Suprapubic skin (tissue), 4 donors: ENCODE measurements around the gene RASAL1. TPM values are rescaled to one million over a fixed set of nuclear protein-coding genes. Genes with fewer than 3 reads are reported as not detected.

ENCODE experiments used
- DNase-seq, 2 donors: peaks; one replicate each; pipeline ENCODE4 v3.0.0-alpha.2; 2019; ENCODE audit warnings: low spot score in 2 of 2
- H3K27ac ChIP-seq: fragments of 200-600 bp; sonication (generic); one replicate; pipeline ENCODE4 v1.5.1; 2019
- H3K27me3 ChIP-seq: fragments of 200-600 bp; sonication (generic); one replicate; pipeline ENCODE4 v1.5.1; 2019
- H3K36me3 ChIP-seq: fragments of 200-600 bp; sonication (generic); one replicate; pipeline ENCODE4 v1.5.1; 2019
- H3K4me1 ChIP-seq: fragments of 200-600 bp; sonication (generic); one replicate; pipeline ENCODE4 v1.5.1; 2019
- H3K4me3 ChIP-seq: fragments of 200-600 bp; sonication (generic); one replicate; pipeline ENCODE4 v1.5.1; 2019; ENCODE audit warnings: mild to moderate bottlenecking
- H3K9me3 ChIP-seq: fragments of 200-600 bp; sonication (generic); one replicate; pipeline ENCODE4 v1.5.1; 2019
- EP300 ChIP-seq: sonication (generic); formaldehyde crosslinking; IDR thresholded peaks from one replicate; pipeline ENCODE4 v1.6.1; 2017; ENCODE audit warnings: antibody characterized with exemption
- POLR2A ChIP-seq, 2 donors: fragments of 450-650 bp; IDR thresholded peaks; one replicate each; pipeline ENCODE4 v1.6.1; 2017; ENCODE audit warnings: antibody characterized with exemption in 2 of 2, mild to moderate bottlenecking in 2 of 2, moderate library complexity in 2 of 2
- POLR2AphosphoS5 ChIP-seq, 3 donors: sonication (generic); formaldehyde crosslinking; IDR thresholded peaks; one replicate each; pipeline ENCODE4 v1.6.1; 2017; ENCODE audit warnings: antibody characterized with exemption in 3 of 3
- WGBS: methylation state at CpG from one replicate; pipeline ENCODE4 v1.1.5; 2018; 5-methylcytosine and 5-hydroxymethylcytosine counted together
- total RNA-seq, 4 donors: library from RNA; depleted of rRNA; stranded (reverse); fragments of >200 nt; gene quantifications; one replicate each; pipeline ENCODE4 v1.1.0, GENCODE V29; 2016
- TF ChIP-seq, protein P1 (sequence below), 2 donors: fragments of 200-600 bp in 1 of 2; fragments of 450-650 bp in 1 of 2; sonication (generic) in 1 of 2; IDR thresholded peaks; one replicate each; pipeline ENCODE4 v1.5.1; 2016 to 2019; ENCODE audit warnings: antibody characterized with exemption in 2 of 2, mild to moderate bottlenecking in 1 of 2, moderate library complexity in 1 of 2

RASAL1 gene
- total RNA-seq, 4 donors from 2014 or later = 19.8 to 39.0 (median 32.5) TPM

DNA sequence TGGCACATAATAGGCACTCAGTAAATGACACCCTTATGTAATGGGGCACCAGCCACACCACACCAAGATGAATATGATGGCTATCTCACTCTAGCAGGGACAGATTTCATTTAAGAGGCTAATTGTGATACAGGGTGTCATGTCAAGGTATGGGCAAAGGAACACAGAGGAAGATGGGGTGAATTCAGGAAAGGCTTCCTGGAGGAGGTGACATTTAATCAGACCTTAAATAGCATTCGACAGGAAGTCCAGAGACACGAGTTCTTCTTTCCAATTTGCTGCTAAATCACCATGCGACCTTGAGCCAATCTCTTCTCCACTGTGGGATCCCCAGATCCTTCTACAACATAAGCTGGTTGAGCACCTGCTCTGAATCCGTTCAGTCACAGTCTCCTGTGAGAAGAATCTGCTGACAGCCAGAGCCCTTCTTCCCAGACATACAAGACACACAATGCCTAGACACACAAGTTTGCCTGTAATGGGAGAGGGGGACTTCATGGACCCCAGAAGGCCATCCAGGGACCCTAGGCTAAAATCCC, 80.5 kb downstream of the RASAL1 start:
- Histone ChIP-seq H3K27ac (no peak overlapping the region), H3K36me3 (no peaks in the 10 kb centered on the region), H3K4me1 (peaks cover 13% of the 10 kb centered on the region), H3K9me3 (no peaks in the 10 kb centered on the region), H3K4me3 (no peak overlapping the region), H3K27me3 (peaks cover 46% of the 10 kb centered on the region)
- DNase-seq = no peak
- WGBS = 67% methylated on average over 4 of the region's 4 CpGs
- no peak for TF ChIP-seq POLR2AphosphoS5 (IDR thresholded peaks at IDR 0.05)
- TF ChIP-seq, protein P1, sequence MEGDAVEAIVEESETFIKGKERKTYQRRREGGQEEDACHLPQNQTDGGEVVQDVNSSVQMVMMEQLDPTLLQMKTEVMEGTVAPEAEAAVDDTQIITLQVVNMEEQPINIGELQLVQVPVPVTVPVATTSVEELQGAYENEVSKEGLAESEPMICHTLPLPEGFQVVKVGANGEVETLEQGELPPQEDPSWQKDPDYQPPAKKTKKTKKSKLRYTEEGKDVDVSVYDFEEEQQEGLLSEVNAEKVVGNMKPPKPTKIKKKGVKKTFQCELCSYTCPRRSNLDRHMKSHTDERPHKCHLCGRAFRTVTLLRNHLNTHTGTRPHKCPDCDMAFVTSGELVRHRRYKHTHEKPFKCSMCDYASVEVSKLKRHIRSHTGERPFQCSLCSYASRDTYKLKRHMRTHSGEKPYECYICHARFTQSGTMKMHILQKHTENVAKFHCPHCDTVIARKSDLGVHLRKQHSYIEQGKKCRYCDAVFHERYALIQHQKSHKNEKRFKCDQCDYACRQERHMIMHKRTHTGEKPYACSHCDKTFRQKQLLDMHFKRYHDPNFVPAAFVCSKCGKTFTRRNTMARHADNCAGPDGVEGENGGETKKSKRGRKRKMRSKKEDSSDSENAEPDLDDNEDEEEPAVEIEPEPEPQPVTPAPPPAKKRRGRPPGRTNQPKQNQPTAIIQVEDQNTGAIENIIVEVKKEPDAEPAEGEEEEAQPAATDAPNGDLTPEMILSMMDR (IDR thresholded peaks at IDR 0.05) = no peak

DNA sequence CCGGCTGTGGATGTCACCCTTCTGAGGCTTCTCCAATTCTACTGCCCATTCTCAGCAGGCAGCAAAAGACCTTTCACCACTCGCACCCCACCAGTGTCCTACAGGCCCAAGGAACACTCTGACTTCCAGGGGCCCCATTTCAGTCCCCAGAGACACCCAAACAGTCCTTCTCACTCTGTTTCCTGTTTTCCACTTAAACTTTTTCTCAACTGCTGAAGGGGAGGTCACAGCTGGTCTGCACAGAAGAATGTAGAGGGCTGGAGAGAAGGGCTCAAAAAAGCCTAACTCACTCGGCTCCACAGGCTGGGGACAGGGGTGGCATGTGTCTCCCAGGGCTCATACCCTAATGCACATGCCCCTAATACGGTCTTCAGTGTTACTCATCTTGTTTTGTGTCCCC, 83.2 kb downstream of the RASAL1 start:
- no peak for DNase-seq
- 62% methylated on average over 4 of the region's 4 CpGs for WGBS
- H3K9me3 ChIP-seq = no peaks in the 10 kb centered on the region
- H3K4me1 ChIP-seq = peaks cover 12% of the 10 kb centered on the region
- H3K27me3 ChIP-seq = peaks cover 35% of the 10 kb centered on the region
- no peak overlapping the region for H3K4me3 ChIP-seq
- no peaks in the 10 kb centered on the region for H3K36me3 ChIP-seq
- TF ChIP-seq POLR2AphosphoS5 (IDR thresholded peaks at IDR 0.05) (no peak), EP300 (no peak), POLR2A (IDR thresholded peaks at IDR 0.05) (no peak)
- TF ChIP-seq, protein P1 (IDR thresholded peaks at IDR 0.05) = no peak
- no peak overlapping the region for H3K27ac ChIP-seq

DNA sequence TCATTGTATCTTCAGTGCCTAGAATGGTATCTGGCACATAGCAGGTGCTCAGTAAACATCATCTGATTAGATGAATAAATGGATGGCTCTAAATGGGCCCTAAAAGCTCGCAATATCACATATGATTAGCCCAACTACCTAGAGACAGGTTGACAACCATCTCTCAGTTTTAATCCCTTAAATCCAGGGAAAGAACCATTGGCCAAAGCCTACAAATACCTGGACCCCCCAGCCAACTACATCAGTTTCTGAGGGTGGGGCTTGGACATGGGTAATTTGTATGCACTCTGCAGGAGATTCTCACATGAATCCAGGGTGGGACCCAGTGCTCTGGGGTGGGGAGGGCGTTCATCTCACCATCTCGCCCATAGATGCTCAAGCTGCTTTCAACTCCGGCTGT, 83.8 kb downstream of the RASAL1 start:
- Histone ChIP-seq H3K9me3 (no peaks in the 10 kb centered on the region), H3K36me3 (no peaks in the 10 kb centered on the region), H3K4me3 (no peak overlapping the region), H3K27me3 (peaks cover 29% of the 10 kb centered on the region), H3K27ac (no peak overlapping the region), H3K4me1 (peaks cover 6% of the 10 kb centered on the region)
- DNase-seq = no peak
- TF ChIP-seq EP300 (no peak), POLR2AphosphoS5 (IDR thresholded peaks at IDR 0.05) (no peak), POLR2A (IDR thresholded peaks at IDR 0.05) (no peak)
- TF ChIP-seq, protein P1 (IDR thresholded peaks at IDR 0.05) = no peak
- 94% methylated on average over 1 of the region's 4 CpGs for WGBS

DNA sequence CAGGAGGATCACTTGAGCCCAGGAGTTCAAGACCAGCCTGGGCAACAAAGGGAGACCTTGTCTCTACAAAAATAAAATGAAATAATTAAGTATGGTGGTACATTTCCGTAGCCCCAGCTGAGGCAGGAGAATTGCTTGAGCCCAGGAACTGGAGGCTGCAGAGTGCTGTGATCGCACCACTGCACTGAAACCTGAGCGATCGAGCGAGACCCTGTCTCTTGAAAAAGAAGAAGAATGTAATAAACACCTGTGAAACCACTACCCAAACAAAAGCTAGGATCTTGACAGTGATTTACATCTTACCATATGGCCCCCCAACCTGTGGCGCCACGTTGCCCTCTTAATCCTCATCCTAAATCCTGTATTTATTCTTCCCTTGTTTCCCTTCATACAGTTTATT, 84.8 kb downstream of the RASAL1 start:
- Histone ChIP-seq H3K4me3 (no peak overlapping the region), H3K4me1 (no peaks in the 10 kb centered on the region), H3K9me3 (no peaks in the 10 kb centered on the region), H3K27ac (no peak overlapping the region), H3K36me3 (no peaks in the 10 kb centered on the region), H3K27me3 (peaks cover 19% of the 10 kb centered on the region)
- no peak for DNase-seq
- WGBS = 87% methylated on average over 7 of the region's 7 CpGs
- TF ChIP-seq EP300 = no peak
- TF ChIP-seq POLR2AphosphoS5 (IDR thresholded peaks at IDR 0.05) = no peak
- no peak for TF ChIP-seq POLR2A (IDR thresholded peaks at IDR 0.05)
- TF ChIP-seq, protein P1 (IDR thresholded peaks at IDR 0.05) = no peak

DNA sequence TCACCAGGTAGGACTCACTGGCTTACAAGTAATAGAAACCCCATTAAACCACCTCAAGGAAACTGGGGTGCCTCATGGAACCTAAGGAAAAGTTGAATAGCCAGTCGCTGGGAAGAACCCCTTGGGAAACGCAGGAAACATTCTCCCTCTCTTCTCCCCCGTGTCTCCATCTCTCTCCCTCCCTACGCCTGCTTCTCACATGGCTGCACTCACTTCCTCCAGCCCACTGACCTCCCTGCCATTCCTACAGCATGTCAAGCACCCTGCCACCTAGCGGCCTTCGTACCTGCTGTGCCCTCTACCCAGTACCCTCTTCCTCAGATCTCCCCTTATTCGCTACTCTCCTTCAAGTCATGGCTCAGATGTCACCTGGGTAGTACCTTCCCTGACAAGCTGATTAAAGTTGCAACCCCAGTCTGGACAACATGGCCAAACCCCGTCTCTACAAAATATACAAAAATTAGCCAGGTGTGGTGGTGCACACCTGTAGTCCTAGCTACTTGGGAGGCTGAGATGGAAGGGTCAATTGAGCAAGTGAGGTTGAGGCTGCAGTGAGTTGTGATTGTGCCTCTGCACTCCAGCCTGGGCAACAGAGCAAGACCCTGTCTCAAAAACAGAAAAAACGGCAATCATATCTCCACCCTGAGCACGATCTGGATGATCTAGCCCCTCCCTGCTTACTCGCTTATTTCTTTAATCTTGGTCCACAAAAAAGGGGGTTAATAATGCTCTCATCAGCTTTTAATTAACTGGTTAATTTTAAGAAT, 85.4 kb downstream of the RASAL1 start:
- no peak overlapping the region for H3K27ac ChIP-seq
- peaks cover 17% of the 10 kb centered on the region for H3K27me3 ChIP-seq
- no peaks in the 10 kb centered on the region for H3K9me3 ChIP-seq
- no peak overlapping the region for H3K4me3 ChIP-seq
- H3K4me1 ChIP-seq = no peaks in the 10 kb centered on the region
- no peak for TF ChIP-seq POLR2A (IDR thresholded peaks at IDR 0.05)
- TF ChIP-seq EP300 = no peak
- no peak for TF ChIP-seq POLR2AphosphoS5 (IDR thresholded peaks at IDR 0.05)
- TF ChIP-seq, protein P1 (IDR thresholded peaks at IDR 0.05) = no peak
- H3K36me3 ChIP-seq = no peaks in the 10 kb centered on the region
- DNase-seq = no peak
- WGBS = 59% methylated on average over 11 of the region's 11 CpGs
